Measurements from ENCODE around the gene MYO7B.

MYO7B gene

DNA sequence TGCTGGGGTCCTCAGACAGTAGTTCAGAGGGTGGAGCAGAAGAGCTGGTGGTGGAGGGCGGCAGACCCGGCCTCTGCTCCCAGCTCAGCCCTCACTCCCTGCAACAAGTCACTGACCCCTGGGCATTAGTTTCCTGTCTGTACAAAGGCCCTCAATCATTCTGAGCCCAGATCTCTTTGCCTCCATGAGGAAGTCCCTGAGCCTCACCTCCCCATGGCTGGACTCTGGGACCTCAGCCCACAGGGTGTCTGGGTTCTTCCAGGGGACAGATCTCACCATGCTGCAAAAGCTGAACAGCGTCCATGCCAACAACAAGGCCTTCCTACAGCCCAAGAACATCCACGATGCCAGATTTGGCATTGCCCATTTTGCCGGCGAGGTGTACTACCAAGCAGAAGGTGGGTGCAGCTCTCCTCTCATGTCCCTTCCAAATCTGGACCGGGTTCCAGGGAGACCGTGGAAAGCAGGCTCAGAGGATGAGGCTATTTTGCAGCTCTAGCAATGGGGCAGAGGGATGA, 49.1 kb downstream of the MYO7B start:
- Histone ChIP-seq H3K4ac (ENCODE audit: low read depth, low read length) (no peak overlapping the region), H4K8ac (ENCODE audit: low read depth, low read length) (no peak overlapping the region), H3K9ac (ENCODE audit: low read length) (no peak overlapping the region), H3K4me2 (ENCODE audit: low read length) (no peak overlapping the region), H2BK120ac (ENCODE audit: low read depth, low read length) (no peak overlapping the region), H2BK15ac (replicated peaks; ENCODE audit: low read depth) (no peak overlapping the region), H2AK5ac (ENCODE audit: low read length) (no peak overlapping the region), H4K5ac (ENCODE audit: low read length) (no peak overlapping the region), H3K27me3 (ENCODE audit: insufficient read depth, low read length, poor library complexity) (no peaks in the 10 kb centered on the region), H3K23ac (ENCODE audit: low read length) (no peak overlapping the region), H3K27ac (ENCODE audit: low read depth, low read length) (no peak overlapping the region), H2BK5ac (ENCODE audit: low read length) (no peak overlapping the region), H3K36me3 (ENCODE audit: control insufficient read depth, insufficient read depth, low read length) (no peaks in the 10 kb centered on the region), H3K79me2 (ENCODE audit: control insufficient read depth, insufficient read depth, low read length) (no peaks in the 10 kb centered on the region), H3K56ac (ENCODE audit: low read length) (no peak overlapping the region), H3K18ac (ENCODE audit: low read length) (no peak overlapping the region), H3K4me3 (ENCODE audit: low read length) (no peak overlapping the region), H3K79me1 (ENCODE audit: low read length) (no peaks in the 10 kb centered on the region), H3K4me1 (ENCODE audit: control insufficient read depth, low read depth, low read length) (no peaks in the 10 kb centered on the region)
- WGBS (ENCODE audit: extremely low coverage, insufficient coverage, low lambda C conversion rate) = no CpG with 5 or more reads among the region's 8 CpGs
- DNase-seq = no peak

DNA sequence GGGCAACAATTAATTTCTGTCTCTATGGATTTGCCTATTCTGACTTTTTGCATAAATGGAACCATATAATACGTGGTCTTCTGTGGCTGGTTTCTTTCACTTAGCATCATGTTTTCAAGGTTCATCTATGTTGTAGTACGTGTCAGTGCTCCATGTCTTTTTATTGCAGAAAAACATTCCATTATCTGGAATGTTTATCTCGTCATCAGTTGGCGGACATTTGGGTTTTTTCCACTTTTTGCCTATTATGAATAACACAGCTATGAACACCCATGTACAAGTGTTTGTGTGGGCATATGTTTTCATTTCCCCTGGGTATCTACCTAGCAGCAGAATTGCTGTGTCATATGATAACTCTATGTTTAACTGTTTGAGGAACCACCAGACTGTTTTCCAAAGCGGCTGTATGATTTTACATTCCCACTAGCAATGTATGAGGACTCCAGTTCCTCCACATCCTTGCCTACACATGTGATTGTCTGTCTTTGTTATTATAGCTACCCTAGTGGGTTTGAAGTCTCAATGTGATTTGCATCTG, 49.9 kb downstream of the MYO7B start:
- Histone ChIP-seq H2BK120ac (ENCODE audit: low read depth, low read length) (no peak overlapping the region), H2AK5ac (ENCODE audit: low read length) (no peak overlapping the region), H3K4me3 (ENCODE audit: low read length) (no peak overlapping the region), H3K27me3 (ENCODE audit: insufficient read depth, low read length, poor library complexity) (no peaks in the 10 kb centered on the region), H2BK5ac (ENCODE audit: low read length) (no peak overlapping the region), H3K9ac (ENCODE audit: low read length) (no peak overlapping the region), H3K18ac (ENCODE audit: low read length) (no peak overlapping the region), H3K27ac (ENCODE audit: low read depth, low read length) (no peak overlapping the region), H3K23ac (ENCODE audit: low read length) (no peak overlapping the region), H3K79me2 (ENCODE audit: control insufficient read depth, insufficient read depth, low read length) (no peaks in the 10 kb centered on the region), H3K79me1 (ENCODE audit: low read length) (no peaks in the 10 kb centered on the region), H3K4ac (ENCODE audit: low read depth, low read length) (no peak overlapping the region), H3K36me3 (ENCODE audit: control insufficient read depth, insufficient read depth, low read length) (no peaks in the 10 kb centered on the region), H3K56ac (ENCODE audit: low read length) (no peak overlapping the region), H3K4me2 (ENCODE audit: low read length) (no peak overlapping the region), H3K4me1 (ENCODE audit: control insufficient read depth, low read depth, low read length) (no peaks in the 10 kb centered on the region), H4K5ac (ENCODE audit: low read length) (no peak overlapping the region), H2BK15ac (replicated peaks; ENCODE audit: low read depth) (no peak overlapping the region), H4K8ac (ENCODE audit: low read depth, low read length) (no peak overlapping the region)
- no peak for DNase-seq
- no CpG with 5 or more reads among the region's 5 CpGs for WGBS (ENCODE audit: extremely low coverage, insufficient coverage, low lambda C conversion rate)

DNA sequence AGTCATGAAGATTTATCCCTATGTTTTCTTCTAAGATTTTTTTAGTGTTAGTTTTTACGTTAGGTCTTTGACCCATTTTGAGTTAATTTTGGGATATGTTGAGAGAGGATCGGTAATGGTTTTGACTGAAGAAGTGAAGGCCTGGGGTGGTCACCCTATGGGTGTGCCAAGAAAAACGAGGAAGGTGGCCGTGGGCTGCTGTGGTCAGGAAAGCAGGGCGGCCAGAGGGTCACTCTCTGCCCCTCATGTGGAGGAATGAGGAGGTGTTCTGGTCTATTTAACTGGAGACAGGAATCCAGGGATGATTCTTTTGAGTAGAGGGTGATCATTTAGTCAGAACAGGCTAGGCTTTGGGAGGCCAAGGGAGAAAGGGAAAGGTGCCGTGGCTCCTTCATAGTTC, 50.7 kb downstream of the MYO7B start:
- no peak overlapping the region for H3K4ac ChIP-seq (ENCODE audit: low read depth, low read length)
- H4K5ac ChIP-seq (ENCODE audit: low read length) = no peak overlapping the region
- no peak overlapping the region for H3K23ac ChIP-seq (ENCODE audit: low read length)
- no peaks in the 10 kb centered on the region for H3K36me3 ChIP-seq (ENCODE audit: control insufficient read depth, insufficient read depth, low read length)
- H2AK5ac ChIP-seq (ENCODE audit: low read length) = no peak overlapping the region
- 100% methylated on average over 2 of the region's 6 CpGs for WGBS (ENCODE audit: extremely low coverage, insufficient coverage, low lambda C conversion rate)
- no peak overlapping the region for H2BK5ac ChIP-seq (ENCODE audit: low read length)
- no peak overlapping the region for H3K4me2 ChIP-seq (ENCODE audit: low read length)
- no peak overlapping the region for H3K18ac ChIP-seq (ENCODE audit: low read length)
- no peak overlapping the region for H2BK120ac ChIP-seq (ENCODE audit: low read depth, low read length)
- no peak overlapping the region for H3K4me3 ChIP-seq (ENCODE audit: low read length)
- no peak overlapping the region for H4K8ac ChIP-seq (ENCODE audit: low read depth, low read length)
- no peak overlapping the region for H2BK15ac ChIP-seq (replicated peaks; ENCODE audit: low read depth)
- no peaks in the 10 kb centered on the region for H3K79me1 ChIP-seq (ENCODE audit: low read length)
- H3K4me1 ChIP-seq (ENCODE audit: control insufficient read depth, low read depth, low read length) = no peaks in the 10 kb centered on the region
- H3K27me3 ChIP-seq (ENCODE audit: insufficient read depth, low read length, poor library complexity) = no peaks in the 10 kb centered on the region
- no peak overlapping the region for H3K9ac ChIP-seq (ENCODE audit: low read length)
- no peak for DNase-seq
- H3K79me2 ChIP-seq (ENCODE audit: control insufficient read depth, insufficient read depth, low read length) = no peaks in the 10 kb centered on the region
- H3K56ac ChIP-seq (ENCODE audit: low read length) = no peak overlapping the region
- H3K27ac ChIP-seq (ENCODE audit: low read depth, low read length) = no peak overlapping the region

DNA sequence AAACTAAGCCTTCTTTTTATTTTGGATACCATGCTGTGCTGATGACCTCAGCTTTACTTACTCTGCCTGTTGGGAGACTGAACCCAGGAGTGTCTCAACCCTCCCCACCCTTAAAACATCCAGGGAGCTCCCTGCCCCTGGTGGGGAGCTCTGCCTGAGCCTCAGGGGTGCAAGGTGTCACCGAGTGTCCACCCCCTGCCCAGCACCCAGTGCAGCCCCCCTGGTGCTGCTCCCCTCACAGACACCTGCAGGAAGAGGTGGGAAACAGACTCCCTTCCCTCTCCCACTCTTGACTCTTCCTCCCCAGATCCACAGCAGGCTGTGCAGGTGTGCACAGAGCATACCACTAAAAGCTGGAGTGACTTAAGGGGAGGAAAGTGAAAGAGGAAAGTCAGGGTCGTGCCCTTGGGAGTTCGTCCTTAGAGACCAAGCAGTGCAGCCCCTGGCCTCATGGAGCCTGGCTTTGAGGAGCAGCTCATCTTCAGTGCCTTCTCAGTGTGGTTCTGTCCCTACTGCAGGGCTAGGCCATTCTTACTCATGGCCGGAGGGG, 51.3 kb downstream of the MYO7B start:
- Histone ChIP-seq H3K4ac (ENCODE audit: low read depth, low read length) (no peak overlapping the region), H2BK5ac (ENCODE audit: low read length) (no peak overlapping the region), H3K27ac (ENCODE audit: low read depth, low read length) (no peak overlapping the region), H2BK120ac (ENCODE audit: low read depth, low read length) (no peak overlapping the region), H3K36me3 (ENCODE audit: control insufficient read depth, insufficient read depth, low read length) (no peaks in the 10 kb centered on the region), H4K8ac (ENCODE audit: low read depth, low read length) (no peak overlapping the region), H3K18ac (ENCODE audit: low read length) (no peak overlapping the region), H2BK15ac (replicated peaks; ENCODE audit: low read depth) (no peak overlapping the region), H3K56ac (ENCODE audit: low read length) (no peak overlapping the region), H4K5ac (ENCODE audit: low read length) (no peak overlapping the region), H3K27me3 (ENCODE audit: insufficient read depth, low read length, poor library complexity) (no peaks in the 10 kb centered on the region), H3K9ac (ENCODE audit: low read length) (no peak overlapping the region), H3K23ac (ENCODE audit: low read length) (no peak overlapping the region), H3K4me2 (ENCODE audit: low read length) (no peak overlapping the region), H3K79me1 (ENCODE audit: low read length) (no peaks in the 10 kb centered on the region), H3K4me3 (ENCODE audit: low read length) (no peak overlapping the region), H3K4me1 (ENCODE audit: control insufficient read depth, low read depth, low read length) (no peaks in the 10 kb centered on the region), H3K79me2 (ENCODE audit: control insufficient read depth, insufficient read depth, low read length) (no peaks in the 10 kb centered on the region), H2AK5ac (ENCODE audit: low read length) (no peak overlapping the region)
- DNase-seq = no peak
- WGBS (ENCODE audit: extremely low coverage, insufficient coverage, low lambda C conversion rate) = no CpG with 5 or more reads among the region's 4 CpGs

DNA sequence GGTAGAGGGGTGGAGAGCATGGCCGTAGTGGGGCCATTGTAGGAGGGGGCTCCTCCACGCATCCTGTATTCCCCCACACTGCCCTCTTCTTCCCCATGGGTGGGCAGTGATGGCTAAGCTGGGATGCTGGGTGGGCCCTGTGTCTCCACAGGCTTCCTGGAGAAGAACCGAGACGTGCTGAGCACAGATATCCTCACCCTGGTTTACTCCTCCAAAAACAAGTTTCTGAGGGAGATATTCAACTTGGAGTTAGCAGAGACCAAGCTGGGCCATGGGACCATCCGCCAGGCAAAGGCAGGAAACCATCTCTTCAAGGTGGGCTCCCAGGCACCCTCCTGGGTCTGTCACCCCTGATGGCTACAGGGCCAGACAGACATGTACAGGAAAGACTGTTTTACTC, 52.8 kb downstream of the MYO7B start:
- Histone ChIP-seq H3K23ac (ENCODE audit: low read length) (no peak overlapping the region), H3K18ac (ENCODE audit: low read length) (no peak overlapping the region), H3K4me1 (ENCODE audit: control insufficient read depth, low read depth, low read length) (no peaks in the 10 kb centered on the region), H2BK5ac (ENCODE audit: low read length) (no peak overlapping the region), H3K9ac (ENCODE audit: low read length) (no peak overlapping the region), H3K79me2 (ENCODE audit: control insufficient read depth, insufficient read depth, low read length) (no peaks in the 10 kb centered on the region), H3K36me3 (ENCODE audit: control insufficient read depth, insufficient read depth, low read length) (no peaks in the 10 kb centered on the region), H3K4ac (ENCODE audit: low read depth, low read length) (no peak overlapping the region), H3K79me1 (ENCODE audit: low read length) (no peaks in the 10 kb centered on the region), H3K27me3 (ENCODE audit: insufficient read depth, low read length, poor library complexity) (no peaks in the 10 kb centered on the region), H2BK120ac (ENCODE audit: low read depth, low read length) (no peak overlapping the region), H3K27ac (ENCODE audit: low read depth, low read length) (no peak overlapping the region), H2BK15ac (replicated peaks; ENCODE audit: low read depth) (no peak overlapping the region), H3K56ac (ENCODE audit: low read length) (no peak overlapping the region), H4K5ac (ENCODE audit: low read length) (no peak overlapping the region), H2AK5ac (ENCODE audit: low read length) (no peak overlapping the region), H3K4me2 (ENCODE audit: low read length) (no peak overlapping the region), H3K4me3 (ENCODE audit: low read length) (no peak overlapping the region), H4K8ac (ENCODE audit: low read depth, low read length) (no peak overlapping the region)
- WGBS (ENCODE audit: extremely low coverage, insufficient coverage, low lambda C conversion rate) = no CpG with 5 or more reads among the region's 5 CpGs
- no peak for DNase-seq

DNA sequence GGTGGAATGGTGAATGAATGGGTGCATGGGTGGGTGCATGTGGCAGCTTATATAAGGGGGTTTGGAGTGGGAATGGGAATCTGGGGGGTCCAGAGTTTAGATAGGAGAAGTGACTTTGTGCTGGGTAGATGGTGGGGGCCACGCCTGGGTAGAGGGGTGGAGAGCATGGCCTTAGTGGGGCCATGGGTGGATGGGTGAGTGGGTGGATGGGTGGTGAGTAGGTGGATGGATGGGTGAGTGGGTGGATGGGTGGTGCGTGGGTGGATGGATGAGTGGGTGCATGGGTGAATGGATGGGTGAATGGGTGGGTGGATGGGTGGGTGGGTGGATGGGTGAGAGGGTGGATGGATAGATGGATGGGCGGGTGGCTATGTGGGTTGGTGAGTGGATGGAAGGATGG, 53.9 kb downstream of the MYO7B start:
- H2BK15ac ChIP-seq (replicated peaks; ENCODE audit: low read depth) = no peak overlapping the region
- H3K56ac ChIP-seq (ENCODE audit: low read length) = no peak overlapping the region
- H3K4me1 ChIP-seq (ENCODE audit: control insufficient read depth, low read depth, low read length) = no peaks in the 10 kb centered on the region
- no peaks in the 10 kb centered on the region for H3K79me2 ChIP-seq (ENCODE audit: control insufficient read depth, insufficient read depth, low read length)
- H3K36me3 ChIP-seq (ENCODE audit: control insufficient read depth, insufficient read depth, low read length) = no peaks in the 10 kb centered on the region
- no peak overlapping the region for H3K18ac ChIP-seq (ENCODE audit: low read length)
- no peak overlapping the region for H2BK120ac ChIP-seq (ENCODE audit: low read depth, low read length)
- no peak overlapping the region for H3K9ac ChIP-seq (ENCODE audit: low read length)
- DNase-seq = no peak
- no peaks in the 10 kb centered on the region for H3K79me1 ChIP-seq (ENCODE audit: low read length)
- H2AK5ac ChIP-seq (ENCODE audit: low read length) = no peak overlapping the region
- H3K27ac ChIP-seq (ENCODE audit: low read depth, low read length) = no peak overlapping the region
- H4K5ac ChIP-seq (ENCODE audit: low read length) = no peak overlapping the region
- no peak overlapping the region for H4K8ac ChIP-seq (ENCODE audit: low read depth, low read length)
- no peaks in the 10 kb centered on the region for H3K27me3 ChIP-seq (ENCODE audit: insufficient read depth, low read length, poor library complexity)
- no peak overlapping the region for H3K23ac ChIP-seq (ENCODE audit: low read length)
- no peak overlapping the region for H3K4me2 ChIP-seq (ENCODE audit: low read length)
- no CpG with 5 or more reads among the region's 3 CpGs for WGBS (ENCODE audit: extremely low coverage, insufficient coverage, low lambda C conversion rate)
- no peak overlapping the region for H3K4ac ChIP-seq (ENCODE audit: low read depth, low read length)
- no peak overlapping the region for H3K4me3 ChIP-seq (ENCODE audit: low read length)
- H2BK5ac ChIP-seq (ENCODE audit: low read length) = no peak overlapping the region
